ENCODE data around the gene WASF2. TPM values are rescaled to one million over a fixed set of nuclear protein-coding genes. Genes with fewer than 3 reads are reported as not detected.
"Not testable (repeated sequence)": the region's sequence is repeated elsewhere in the genome, so short reads cannot be mapped to it uniquely, and the experiment has no call there.

The WASF2 gene
- total RNA-seq, 1 donor from 2014 or later: 113 TPM

DNA sequence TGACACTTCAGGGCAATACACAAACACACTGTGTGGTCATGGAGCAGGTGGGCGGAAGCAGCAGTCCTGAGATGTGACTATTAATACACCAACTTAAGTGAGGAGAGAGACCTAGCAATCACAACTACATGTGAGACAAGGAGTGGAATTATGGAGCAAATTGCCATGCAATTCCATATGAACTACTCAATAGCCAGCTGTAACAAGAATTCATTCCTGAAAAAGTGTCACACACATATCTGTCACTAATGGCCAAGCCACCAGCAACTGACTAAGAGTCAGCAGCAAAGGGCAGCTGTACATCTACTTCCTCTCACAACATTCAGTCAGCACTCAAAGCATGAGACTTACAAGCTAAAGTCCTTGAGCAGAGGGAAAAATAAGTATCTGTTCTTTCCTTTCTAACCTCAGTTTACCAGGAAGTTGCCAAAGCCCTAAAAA, 51.3 kb downstream of the WASF2 start:
- Mint-ChIP-seq H3K27me3 (no peaks in the 10 kb centered on the region), H3K4me3 (peak overlapping the region; percentile 12), H3K27ac (peak overlapping the region; percentile 2), H3K9me3 (no peaks in the 10 kb centered on the region), H3K36me3 (peaks cover 11% of the 10 kb centered on the region), H3K4me1 (ENCODE audit: unreplicated experiment) (peaks cover 41% of the 10 kb centered on the region)
- DNase-seq (ENCODE audit: extremely low spot score, unreplicated experiment): no peak
- TF ChIP-seq, protein P1, sequence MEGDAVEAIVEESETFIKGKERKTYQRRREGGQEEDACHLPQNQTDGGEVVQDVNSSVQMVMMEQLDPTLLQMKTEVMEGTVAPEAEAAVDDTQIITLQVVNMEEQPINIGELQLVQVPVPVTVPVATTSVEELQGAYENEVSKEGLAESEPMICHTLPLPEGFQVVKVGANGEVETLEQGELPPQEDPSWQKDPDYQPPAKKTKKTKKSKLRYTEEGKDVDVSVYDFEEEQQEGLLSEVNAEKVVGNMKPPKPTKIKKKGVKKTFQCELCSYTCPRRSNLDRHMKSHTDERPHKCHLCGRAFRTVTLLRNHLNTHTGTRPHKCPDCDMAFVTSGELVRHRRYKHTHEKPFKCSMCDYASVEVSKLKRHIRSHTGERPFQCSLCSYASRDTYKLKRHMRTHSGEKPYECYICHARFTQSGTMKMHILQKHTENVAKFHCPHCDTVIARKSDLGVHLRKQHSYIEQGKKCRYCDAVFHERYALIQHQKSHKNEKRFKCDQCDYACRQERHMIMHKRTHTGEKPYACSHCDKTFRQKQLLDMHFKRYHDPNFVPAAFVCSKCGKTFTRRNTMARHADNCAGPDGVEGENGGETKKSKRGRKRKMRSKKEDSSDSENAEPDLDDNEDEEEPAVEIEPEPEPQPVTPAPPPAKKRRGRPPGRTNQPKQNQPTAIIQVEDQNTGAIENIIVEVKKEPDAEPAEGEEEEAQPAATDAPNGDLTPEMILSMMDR (conservative IDR thresholded peaks at IDR 0.05): no peak

DNA sequence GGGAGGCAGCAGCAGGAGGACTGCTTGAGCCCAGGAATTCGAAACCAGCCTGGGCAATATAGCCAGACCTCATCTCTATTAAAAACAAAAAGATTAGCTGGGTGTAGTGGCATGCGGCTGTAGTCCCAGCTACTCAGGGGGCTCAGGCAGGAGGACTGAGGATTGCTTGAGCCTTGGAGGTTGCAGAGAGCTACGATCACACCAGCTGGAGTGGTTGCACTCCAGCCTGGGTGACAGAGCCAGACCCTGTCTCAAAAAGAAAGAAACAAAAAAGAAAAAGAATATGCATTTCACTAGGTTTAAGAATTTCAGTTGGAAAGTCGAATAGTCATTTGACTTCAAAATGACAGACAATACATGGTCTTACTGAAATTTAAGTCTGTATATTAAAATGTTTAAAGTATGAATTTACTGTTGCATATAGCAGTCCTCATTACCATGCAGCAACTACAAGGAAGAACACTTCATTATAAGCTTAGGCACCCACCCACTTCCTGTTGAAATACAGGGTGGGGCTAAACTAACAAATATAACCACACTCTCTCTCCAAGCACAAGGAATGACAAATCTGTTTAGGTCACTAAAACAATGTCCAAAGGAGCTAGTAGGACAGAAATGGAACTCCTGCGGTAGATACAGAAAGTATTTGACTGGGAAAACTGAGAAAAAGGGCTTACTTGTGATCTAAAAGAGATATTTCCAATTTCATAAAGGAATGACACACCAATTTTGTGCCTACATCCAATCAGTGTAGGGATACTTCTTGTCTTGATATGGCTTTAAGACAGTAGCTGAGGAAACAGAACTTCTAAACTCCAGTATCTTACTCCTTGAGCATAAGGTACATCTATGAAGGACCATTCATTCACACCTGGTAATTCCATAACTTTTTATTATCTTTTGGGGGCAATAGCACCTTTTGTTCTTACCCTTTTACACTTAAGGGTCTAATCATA, 53.5 kb downstream of the WASF2 start:
- Mint-ChIP-seq H3K4me3 (peak overlapping the region; percentile 63), H3K36me3 (peaks cover 13% of the 10 kb centered on the region), H3K27me3 (no peaks in the 10 kb centered on the region), H3K4me1 (ENCODE audit: unreplicated experiment) (peaks cover 46% of the 10 kb centered on the region), H3K9me3 (no peaks in the 10 kb centered on the region), H3K27ac (peak overlapping the region; percentile 88)
- no peak for DNase-seq (ENCODE audit: extremely low spot score, unreplicated experiment)
- TF ChIP-seq, protein P1 (conservative IDR thresholded peaks at IDR 0.05): no peak

DNA sequence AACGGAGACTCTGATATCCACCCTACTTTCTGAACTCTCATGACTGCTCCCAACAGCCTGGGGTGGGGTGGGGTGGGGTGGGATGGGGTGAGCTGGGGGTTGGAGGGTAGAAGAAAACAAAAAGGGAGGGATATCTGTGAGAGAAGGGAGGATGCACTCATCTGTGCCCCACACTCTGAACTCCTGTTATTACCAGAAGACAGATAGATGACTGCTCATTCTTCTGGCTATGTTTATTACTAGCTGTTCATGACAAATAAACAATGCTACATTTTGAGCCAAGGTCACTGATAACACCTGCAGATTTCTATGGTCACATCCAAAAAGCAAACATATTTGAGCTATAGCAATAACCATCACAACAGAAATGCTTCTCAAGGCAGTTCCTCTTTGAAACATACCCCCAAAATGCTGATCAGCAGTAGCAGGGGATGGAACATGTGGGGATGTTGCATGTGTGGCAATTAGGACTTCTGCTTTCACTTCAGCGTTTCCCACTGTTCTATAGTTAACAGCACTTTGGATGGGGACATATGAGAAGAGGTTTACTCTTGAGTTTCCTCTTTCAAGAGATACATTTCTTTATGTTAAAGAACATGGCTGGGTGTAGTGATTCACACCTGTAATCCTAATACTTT, 54.3 kb downstream of the WASF2 start:
- DNase-seq (ENCODE audit: extremely low spot score, unreplicated experiment): no peak
- H3K4me1 Mint-ChIP-seq (ENCODE audit: unreplicated experiment): peaks cover 50% of the 10 kb centered on the region
- no peaks in the 10 kb centered on the region for H3K9me3 Mint-ChIP-seq
- H3K4me3 Mint-ChIP-seq: peak overlapping the region; percentile 31
- H3K36me3 Mint-ChIP-seq: peaks cover 15% of the 10 kb centered on the region
- H3K27ac Mint-ChIP-seq: peak overlapping the region; percentile 88
- H3K27me3 Mint-ChIP-seq: no peaks in the 10 kb centered on the region
- TF ChIP-seq, protein P1 (conservative IDR thresholded peaks at IDR 0.05): no peak

GRCh38 chr1:27433706-27434105, 56.3 kb downstream of the WASF2 start:
- no peak overlapping the region for H3K4me3 Mint-ChIP-seq
- no peaks in the 10 kb centered on the region for H3K27me3 Mint-ChIP-seq
- peaks cover 11% of the 10 kb centered on the region for H3K36me3 Mint-ChIP-seq
- TF ChIP-seq, protein P1 (conservative IDR thresholded peaks at IDR 0.05): no peak
- DNase-seq (ENCODE audit: extremely low spot score, unreplicated experiment): no peak
- H3K9me3 Mint-ChIP-seq: no peaks in the 10 kb centered on the region
- H3K27ac Mint-ChIP-seq: peak overlapping the region; percentile 52
- H3K4me1 Mint-ChIP-seq (ENCODE audit: unreplicated experiment): peaks cover 48% of the 10 kb centered on the region

DNA sequence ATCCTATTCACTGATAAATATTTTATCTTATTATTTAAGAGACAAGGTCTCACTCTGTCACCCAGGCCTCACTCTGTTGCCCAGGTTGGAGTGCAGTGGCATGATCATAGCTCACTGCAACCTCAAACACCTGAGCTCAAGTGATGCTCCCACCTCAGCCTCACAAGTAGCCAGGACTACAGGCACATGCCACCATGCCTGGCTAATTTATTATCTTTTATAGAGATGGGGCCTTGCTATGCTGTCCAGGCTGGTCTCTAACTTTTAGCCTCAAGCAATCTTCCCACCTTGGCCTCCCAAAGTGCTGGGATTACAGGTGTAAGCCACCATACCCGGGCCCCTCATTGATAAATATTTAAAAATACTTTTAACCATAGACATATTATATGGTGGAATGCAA, 57.2 kb downstream of the WASF2 start:
- H3K4me1 Mint-ChIP-seq (ENCODE audit: unreplicated experiment): peaks cover 49% of the 10 kb centered on the region
- not testable (repeated sequence) for H3K27ac Mint-ChIP-seq; DNase-seq (ENCODE audit: extremely low spot score, unreplicated experiment); H3K27me3 Mint-ChIP-seq; H3K4me3 Mint-ChIP-seq; H3K9me3 Mint-ChIP-seq
- peaks cover 11% of the 10 kb centered on the region for H3K36me3 Mint-ChIP-seq

GRCh38 chr1:27431601-27431940, 58.4 kb downstream of the WASF2 start:
- H3K4me1 Mint-ChIP-seq (ENCODE audit: unreplicated experiment): peaks cover 49% of the 10 kb centered on the region
- H3K4me3 Mint-ChIP-seq: no peak overlapping the region
- no peaks in the 10 kb centered on the region for H3K27me3 Mint-ChIP-seq
- H3K36me3 Mint-ChIP-seq: peaks cover 14% of the 10 kb centered on the region
- DNase-seq (ENCODE audit: extremely low spot score, unreplicated experiment): no peak
- no peak overlapping the region for H3K27ac Mint-ChIP-seq
- TF ChIP-seq, protein P1 (conservative IDR thresholded peaks at IDR 0.05): no peak
- H3K9me3 Mint-ChIP-seq: no peaks in the 10 kb centered on the region

Measured in type B pancreatic cell (in vitro differentiated cells).